Measurements from ENCODE around the gene FOXO3B. TPM values are rescaled to one million over a fixed set of nuclear protein-coding genes. Genes with fewer than 3 reads are reported as not detected.

Gene FOXO3B
- 1 to 10 TPM; 1.9 to 3.6 TPM for total RNA-seq

GRCh38 chr17:18681767-18682571, at the start of gene FOXO3B:
Gene FOXO3B (minus strand): TSS chr17:18682314. CDS start chr17:18681651, 663 bp downstream.

GRCh38 chr17:18644291-18644690, 37.8 kb downstream of the FOXO3B start, which contains the start of gene TBC1D28:
Gene TBC1D28 (minus strand): TSS chr17:18644391. CDS start chr17:18641352, 3,039 bp downstream.

Other genes starting within 250 kb of the FOXO3B start
- 1 to 10 TPM; 1.2 to 1.4 TPM for gene LGALS9C, start 205.5 kb downstream of the FOXO3B start, total RNA-seq
- gene TBC1D28, start 37.9 kb downstream of the FOXO3B start, total RNA-seq: not detected
- gene FBXW10, start 61.7 kb upstream of the FOXO3B start, total RNA-seq: not detected
- gene TVP23B, start 98.9 kb upstream of the FOXO3B start, total RNA-seq: 10 to 100 TPM; 21.4 to 23.8 TPM
- gene PRPSAP2, start 175.8 kb upstream of the FOXO3B start, total RNA-seq: 10 to 100 TPM; 49.3 to 49.4 TPM